IPS DF 4.7 (cell line): ENCODE measurements around the gene LAMB1.

Experiments used
- DNase-seq: peaks from one replicate; pipeline ENCODE4 v3.0.0-alpha.2; 2013; ENCODE audit warnings: low spot score; ENCODE audit errors: extremely low read depth

LAMB1 gene

GRCh38 chr7:107948645-107949442 lies 54.1 kb downstream of the LAMB1 start:
- DNase-seq: no peak

GRCh38 chr7:107946881-107947280 lies 56.1 kb downstream of the LAMB1 start:
- DNase-seq: no peak

- no peak for DNase-seq
Observed at GRCh38 chr7:107946451-107946850, 56.5 kb downstream of the LAMB1 start.

GRCh38 chr7:107945332-107945731 lies 57.6 kb downstream of the LAMB1 start:
- no peak for DNase-seq

- DNase-seq: no peak
Observed at GRCh38 chr7:107944411-107945169, 58.4 kb downstream of the LAMB1 start.

GRCh38 chr7:107943018-107943417 lies 59.9 kb downstream of the LAMB1 start:
- no peak for DNase-seq

GRCh38 chr7:107940951-107941350 lies 62.0 kb downstream of the LAMB1 start:
- DNase-seq: no peak

GRCh38 chr7:107939573-107940489 lies 63.1 kb downstream of the LAMB1 start:
- no peak for DNase-seq

GRCh38 chr7:107938456-107939250 lies 64.3 kb downstream of the LAMB1 start:
- no peak for DNase-seq

- no peak for DNase-seq
Observed at GRCh38 chr7:107937531-107937930, 65.4 kb downstream of the LAMB1 start.

GRCh38 chr7:107936312-107936711 lies 66.6 kb downstream of the LAMB1 start:
- no peak for DNase-seq

- no peak for DNase-seq
Observed at GRCh38 chr7:107934991-107935770, 67.8 kb downstream of the LAMB1 start.

GRCh38 chr7:107933386-107934013 lies 69.5 kb downstream of the LAMB1 start:
- DNase-seq: peak; percentile 36

GRCh38 chr7:107932805-107933204 lies 70.2 kb downstream of the LAMB1 start:
- peak; percentile 82 for DNase-seq

- DNase-seq: no peak
Observed at GRCh38 chr7:107931740-107932515, 71.0 kb downstream of the LAMB1 start.

- no peak for DNase-seq
Observed at GRCh38 chr7:107926481-107926880, 76.5 kb downstream of the LAMB1 start.

GRCh38 chr7:107924841-107925504 lies 78.0 kb downstream of the LAMB1 start:
- DNase-seq: no peak

- DNase-seq: no peak
Observed at GRCh38 chr7:107922886-107923285, 80.1 kb downstream of the LAMB1 start.
